Large intestine (tissue), 3 donors: ENCODE data around the gene NIM1K. TPM values are rescaled to one million over a fixed set of nuclear protein-coding genes. Genes with fewer than 3 reads are reported as not detected.
"Not testable (repeated sequence)": the region's sequence is repeated elsewhere in the genome, so short reads cannot be mapped to it uniquely, and the experiment has no call there.

Source experiments
- DNase-seq, 2 donors: peaks; one replicate each; pipeline versions ENCODE4 v3.0.0 to v3.0.0-alpha.2; 2013
- H3K27ac ChIP-seq: one replicate; pipeline ENCODE4 v1.5.1; 2013; ENCODE audit warnings: low read length
- H3K27me3 ChIP-seq: 2 replicates; pipeline ENCODE4 v1.6.1; 2013; ENCODE audit warnings: low read length; ENCODE audit not compliant: control insufficient read depth, insufficient read depth
- H3K36me3 ChIP-seq: 2 replicates; pipeline ENCODE4 v1.6.1; 2013; ENCODE audit warnings: low read length; ENCODE audit not compliant: control insufficient read depth, insufficient read depth
- H3K4me1 ChIP-seq: one replicate; pipeline ENCODE4 v1.6.1; 2013; ENCODE audit warnings: low read length; ENCODE audit not compliant: control insufficient read depth, insufficient read depth
- H3K4me3 ChIP-seq: one replicate; pipeline ENCODE4 v1.5.1; 2013; ENCODE audit warnings: low read length
- H3K9me3 ChIP-seq: one replicate; pipeline ENCODE4 v1.6.1; 2013; ENCODE audit warnings: mild to moderate bottlenecking, low read depth, low read length, moderate library complexity; ENCODE audit not compliant: control insufficient read depth
- WGBS: methylation state at CpG from one replicate; pipeline ENCODE4 v1.1.5; 2013; ENCODE audit warnings: low lambda C conversion rate; ENCODE audit not compliant: insufficient coverage; 5-methylcytosine and 5-hydroxymethylcytosine counted together
- polyA plus RNA-seq: library from polyadenylated mRNA; unstranded; fragments of 120-200 nt; gene quantifications from one replicate; pipeline ENCODE4 v1.2.1, GENCODE V29; 2013

Gene NIM1K
- polyA plus RNA-seq, 1 donor = 0.21 TPM

DNA sequence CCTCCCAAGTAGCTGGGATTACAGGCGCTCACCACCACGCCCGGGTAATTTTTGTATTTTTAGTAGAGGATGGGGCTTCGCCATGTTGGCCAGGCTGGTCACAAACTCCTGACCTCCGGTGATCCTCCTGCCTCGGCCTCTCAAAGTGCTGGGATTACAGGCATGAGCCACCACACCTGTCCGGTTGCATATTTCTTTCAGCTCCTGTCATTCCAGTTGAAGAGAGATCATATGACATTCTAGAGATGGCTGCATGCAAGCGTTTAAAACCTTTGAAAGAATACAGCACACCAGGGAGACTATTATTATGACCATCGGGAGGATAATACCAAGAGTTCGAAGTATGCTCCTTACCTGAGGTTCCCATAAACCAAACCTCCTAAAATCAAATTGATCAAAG lies 9.6 kb upstream of the NIM1K start:
- no peak for DNase-seq
- no peaks in the 10 kb centered on the region for H3K27me3 ChIP-seq
- WGBS = 100% methylated on average over 1 of the region's 10 CpGs
- H3K27ac ChIP-seq = no peak overlapping the region
- no peak overlapping the region for H3K4me3 ChIP-seq
- H3K9me3 ChIP-seq = no peaks in the 10 kb centered on the region
- peaks cover 4% of the 10 kb centered on the region for H3K36me3 ChIP-seq
- H3K4me1 ChIP-seq = no peaks in the 10 kb centered on the region

DNA sequence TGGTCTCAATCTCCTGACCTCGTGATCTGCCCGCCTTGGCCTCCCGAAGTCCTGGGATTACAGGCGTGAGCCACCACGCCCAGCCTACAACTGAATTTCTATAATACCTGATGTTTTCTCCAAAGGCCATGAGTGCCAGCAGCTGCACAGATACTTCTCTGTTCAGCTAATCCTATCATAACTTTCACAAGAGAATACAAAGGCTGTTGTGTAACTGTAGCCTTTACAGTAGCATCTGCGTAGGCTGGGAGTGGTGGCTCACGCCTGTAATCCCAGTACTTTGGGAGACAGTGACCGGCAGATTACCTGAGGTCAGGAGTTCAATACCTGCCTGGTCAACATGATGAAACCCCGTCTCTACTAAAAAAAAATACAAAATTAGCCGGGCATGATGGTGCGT lies 8.9 kb upstream of the NIM1K start:
- H3K27ac ChIP-seq, DNase-seq, H3K4me1 ChIP-seq, H3K9me3 ChIP-seq, H3K4me3 ChIP-seq, H3K36me3 ChIP-seq, H3K27me3 ChIP-seq: not testable (repeated sequence)
- WGBS = 100% methylated on average over 1 of the region's 11 CpGs

DNA sequence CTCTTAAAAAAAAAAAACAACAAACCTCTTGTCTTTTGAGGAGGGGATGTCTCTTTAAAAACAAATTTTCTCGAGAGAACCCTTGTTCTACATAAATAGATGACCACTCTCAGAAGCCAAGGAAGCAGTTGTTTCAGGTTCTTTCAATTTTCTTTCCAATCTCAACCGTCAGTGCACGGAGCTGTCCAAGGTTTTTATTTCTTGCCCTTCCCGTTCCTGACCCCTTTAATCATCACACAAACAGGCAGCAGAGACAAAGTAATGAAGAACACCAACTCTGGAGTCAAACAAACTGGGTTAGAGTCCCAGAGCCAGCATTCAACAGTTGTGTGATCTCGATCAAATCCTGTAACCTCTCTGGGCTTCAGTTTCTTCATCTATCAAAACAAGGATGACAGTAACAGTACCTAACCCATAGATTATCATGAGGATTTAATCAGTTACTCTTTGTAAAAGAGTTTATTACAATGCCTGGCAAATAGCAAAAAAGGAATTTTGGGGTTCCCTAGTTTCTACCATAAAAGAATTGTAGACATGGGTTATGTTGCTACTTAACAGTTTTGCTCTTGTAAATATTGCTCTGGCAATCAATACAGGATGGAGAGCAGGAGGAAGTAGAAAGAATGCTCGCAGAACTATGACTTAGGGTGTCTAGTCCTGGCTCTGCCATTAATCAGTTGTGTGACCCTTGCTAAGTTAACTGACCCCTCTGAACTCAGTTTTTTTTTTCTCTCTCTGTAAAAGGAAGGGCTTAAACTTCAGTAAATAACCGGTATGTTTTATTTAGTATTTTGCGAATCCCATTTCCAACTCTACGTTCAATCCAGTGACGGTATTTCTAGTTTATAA lies 1.0 kb upstream of the NIM1K start:
- H3K4me3 ChIP-seq = no peak overlapping the region
- no peak overlapping the region for H3K27ac ChIP-seq
- H3K27me3 ChIP-seq = peaks cover 40% of the 10 kb centered on the region
- H3K9me3 ChIP-seq = peaks cover 9% of the 10 kb centered on the region
- no peak for DNase-seq
- H3K4me1 ChIP-seq = peaks cover 13% of the 10 kb centered on the region
- no peaks in the 10 kb centered on the region for H3K36me3 ChIP-seq
- 0% methylated on average over 3 of the region's 10 CpGs for WGBS

DNA sequence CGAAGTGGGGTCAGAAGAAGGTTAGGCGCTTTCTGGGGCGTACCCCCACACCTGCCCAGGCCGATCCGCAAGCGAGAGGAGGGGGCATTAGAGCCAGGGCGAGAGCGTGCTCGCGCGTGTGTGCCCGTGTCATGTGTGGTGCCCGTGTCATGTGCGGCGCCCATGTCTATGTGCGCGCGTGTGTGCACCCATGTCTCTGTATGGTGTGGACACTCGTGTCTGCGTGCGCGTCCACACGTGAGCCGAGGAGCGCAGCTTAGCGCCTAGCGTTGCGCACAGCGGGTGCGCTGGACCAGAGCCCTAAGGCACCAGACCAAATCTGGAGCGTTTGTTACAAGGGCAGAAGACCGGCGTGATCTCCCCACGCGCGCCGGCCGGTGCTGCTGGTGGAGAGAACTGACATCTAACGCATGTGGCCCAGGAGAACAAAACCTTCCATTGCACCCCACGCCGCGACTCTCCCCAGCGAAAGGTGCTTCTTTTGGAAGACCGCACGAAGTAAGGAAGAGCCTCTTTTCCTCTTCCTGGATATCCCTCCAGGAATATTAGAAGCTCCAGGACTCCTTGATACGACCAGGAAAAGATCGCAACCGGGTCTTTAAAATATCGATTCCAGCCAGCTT lies 644 bp downstream of the NIM1K start:
- peak in 1 of 2 donors; percentile 22 for DNase-seq

DNA sequence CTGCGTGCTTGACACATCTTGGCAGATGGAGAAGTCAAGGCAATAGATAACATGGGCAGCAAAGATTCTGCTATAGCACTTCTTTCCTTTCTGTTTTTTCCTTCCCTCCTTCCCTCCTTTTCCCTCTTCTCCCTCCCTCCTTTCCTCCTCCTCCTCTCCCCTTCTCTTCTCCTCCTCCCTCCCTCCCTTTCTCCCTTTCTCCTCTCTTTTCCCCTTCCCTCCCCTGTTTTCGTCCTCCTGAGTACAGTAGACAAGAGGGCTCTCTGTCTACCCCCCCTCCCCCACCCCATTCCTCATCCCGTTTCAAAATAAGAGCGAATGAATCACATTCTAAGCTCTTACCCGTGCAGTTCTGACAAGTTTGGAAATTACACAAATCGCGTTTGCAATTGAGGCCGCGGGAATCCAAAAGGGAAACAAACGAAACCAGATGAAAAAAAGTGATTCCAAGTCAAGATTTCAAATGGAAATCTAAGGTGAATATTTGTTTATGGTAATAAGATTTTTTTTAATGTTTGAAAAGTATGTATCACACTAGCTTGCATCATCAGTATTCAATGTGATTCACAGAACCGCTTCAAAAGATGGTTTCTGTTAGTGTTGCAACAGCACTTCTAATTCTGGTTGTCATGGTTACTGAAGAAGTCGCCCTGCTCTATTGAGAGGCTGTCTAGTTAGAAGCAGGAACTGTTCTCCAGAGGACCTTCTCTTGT lies 1.3 kb downstream of the NIM1K start:
- peaks cover 40% of the 10 kb centered on the region for H3K27me3 ChIP-seq
- 0% methylated on average over 2 of the region's 12 CpGs for WGBS
- no peak overlapping the region for H3K27ac ChIP-seq
- peaks cover 13% of the 10 kb centered on the region for H3K4me1 ChIP-seq
- peak; percentile 10 to 24 for DNase-seq
- no peaks in the 10 kb centered on the region for H3K36me3 ChIP-seq
- H3K4me3 ChIP-seq = no peak overlapping the region
- peaks cover 9% of the 10 kb centered on the region for H3K9me3 ChIP-seq

More for the DNA sequence above, 644 bp downstream of the NIM1K start:
- 7% methylated on average over 3 of the region's 49 CpGs for WGBS
- H3K27me3 ChIP-seq = peaks cover 40% of the 10 kb centered on the region
- no peaks in the 10 kb centered on the region for H3K36me3 ChIP-seq
- no peak overlapping the region for H3K27ac ChIP-seq
- H3K9me3 ChIP-seq = peaks cover 9% of the 10 kb centered on the region
- H3K4me3 ChIP-seq = peak overlapping the region; percentile 43
- H3K4me1 ChIP-seq = peaks cover 13% of the 10 kb centered on the region

DNA sequence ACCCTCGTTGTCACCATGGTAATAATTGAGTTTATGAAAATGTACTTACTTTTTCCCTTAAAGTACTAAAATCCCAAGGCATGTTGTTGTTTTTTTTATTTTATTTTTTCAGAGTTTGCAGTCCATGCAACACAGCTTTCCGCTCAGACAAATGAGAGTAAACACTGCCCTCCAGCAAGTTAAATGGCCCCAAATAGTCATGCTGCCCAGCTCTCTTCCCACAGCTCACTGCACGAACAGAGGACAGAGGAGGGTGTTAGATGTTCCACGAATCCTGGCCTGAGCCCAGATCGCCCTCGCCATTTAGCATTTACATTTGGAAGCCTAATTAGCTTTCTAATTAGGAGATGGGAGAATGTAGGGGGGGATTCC lies 1.9 kb downstream of the NIM1K start:
- WGBS = no CpG with 5 or more reads among the region's 6 CpGs
- Histone ChIP-seq H3K4me3 (no peak overlapping the region), H3K36me3 (no peaks in the 10 kb centered on the region), H3K9me3 (peaks cover 9% of the 10 kb centered on the region), H3K27me3 (peaks cover 40% of the 10 kb centered on the region), H3K27ac (no peak overlapping the region), H3K4me1 (peaks cover 13% of the 10 kb centered on the region)
- DNase-seq = no peak

DNA sequence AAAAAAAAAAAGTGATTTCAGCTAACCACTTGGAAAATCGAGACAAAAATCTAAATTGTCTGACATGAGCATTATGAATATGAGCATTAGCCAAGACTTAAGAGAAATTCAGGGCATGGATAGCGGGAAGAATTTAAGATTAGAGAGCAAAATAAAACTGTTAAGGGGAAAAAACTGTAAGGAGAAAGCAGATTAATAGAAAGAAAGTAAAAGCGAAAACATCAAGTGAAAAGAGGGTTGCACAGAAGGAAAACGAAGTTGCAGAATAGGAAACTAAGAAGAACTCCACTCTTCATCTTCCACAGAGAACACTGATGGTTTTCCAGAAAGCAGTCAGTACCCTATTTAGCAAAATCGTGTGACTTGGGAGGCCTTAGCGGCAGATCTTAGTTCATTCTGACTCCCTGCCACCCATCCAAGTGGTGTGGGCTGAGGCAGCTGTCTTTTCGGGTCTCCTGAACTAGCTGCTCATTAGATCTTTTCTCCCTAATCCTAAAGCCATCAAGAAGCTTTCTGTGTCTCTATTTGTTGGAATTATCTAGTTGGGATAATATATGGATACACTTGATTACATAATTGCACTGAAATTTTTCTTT lies 3.7 kb downstream of the NIM1K start:
- Histone ChIP-seq H3K27ac (no peak overlapping the region), H3K36me3 (no peaks in the 10 kb centered on the region), H3K27me3 (peaks cover 40% of the 10 kb centered on the region), H3K9me3 (peaks cover 9% of the 10 kb centered on the region), H3K4me1 (peaks cover 13% of the 10 kb centered on the region), H3K4me3 (no peak overlapping the region)
- DNase-seq = no peak
- 93% methylated on average over 3 of the region's 7 CpGs for WGBS

DNA sequence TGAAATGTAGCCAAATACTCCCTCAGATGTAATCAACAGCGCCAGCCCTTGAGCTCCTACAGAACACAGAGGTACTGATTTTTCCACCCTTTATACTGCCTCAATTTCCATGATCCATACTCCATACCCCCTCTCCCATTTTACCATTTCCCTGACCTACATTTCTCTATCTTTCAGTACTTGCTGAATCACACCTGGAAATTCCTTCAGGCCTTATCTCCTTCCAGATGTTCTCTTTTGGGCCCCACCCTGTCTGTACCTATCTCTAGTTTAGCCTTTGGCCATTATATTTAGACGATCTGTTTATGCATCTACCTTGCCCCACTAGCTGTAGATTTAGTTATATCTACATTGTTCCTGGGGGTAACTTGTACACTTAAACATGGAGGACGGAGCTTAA lies 5.5 kb downstream of the NIM1K start:
- Histone ChIP-seq H3K4me3 (no peak overlapping the region), H3K27me3 (peaks cover 29% of the 10 kb centered on the region), H3K36me3 (no peaks in the 10 kb centered on the region), H3K27ac (no peak overlapping the region), H3K9me3 (peaks cover under 1% of the 10 kb centered on the region), H3K4me1 (peaks cover 8% of the 10 kb centered on the region)
- 38% methylated on average over 2 of the region's 3 CpGs for WGBS
- DNase-seq = no peak

DNA sequence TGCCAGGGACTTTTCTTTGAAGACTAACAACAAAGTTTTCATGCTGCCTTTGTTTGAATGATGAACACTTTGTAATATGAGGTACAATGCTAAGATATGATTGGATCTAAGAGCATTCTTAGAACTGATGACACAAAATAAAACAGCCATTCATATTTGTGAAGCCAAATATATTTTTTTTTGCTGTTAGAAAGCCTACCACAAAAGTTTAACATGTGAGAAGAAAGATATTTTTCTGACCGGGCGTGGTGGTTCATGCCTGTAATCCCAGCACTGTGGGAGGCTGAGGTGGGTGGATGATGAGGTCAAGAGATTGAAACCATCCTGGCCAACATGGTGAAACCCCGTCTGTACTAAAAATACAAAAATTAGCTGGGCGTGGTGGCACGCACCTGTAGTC lies 9.4 kb downstream of the NIM1K start:
- H3K36me3 ChIP-seq, H3K9me3 ChIP-seq, H3K4me1 ChIP-seq, H3K27me3 ChIP-seq, H3K27ac ChIP-seq, H3K4me3 ChIP-seq, DNase-seq: not testable (repeated sequence)
- no CpG with 5 or more reads among the region's 5 CpGs for WGBS

DNA sequence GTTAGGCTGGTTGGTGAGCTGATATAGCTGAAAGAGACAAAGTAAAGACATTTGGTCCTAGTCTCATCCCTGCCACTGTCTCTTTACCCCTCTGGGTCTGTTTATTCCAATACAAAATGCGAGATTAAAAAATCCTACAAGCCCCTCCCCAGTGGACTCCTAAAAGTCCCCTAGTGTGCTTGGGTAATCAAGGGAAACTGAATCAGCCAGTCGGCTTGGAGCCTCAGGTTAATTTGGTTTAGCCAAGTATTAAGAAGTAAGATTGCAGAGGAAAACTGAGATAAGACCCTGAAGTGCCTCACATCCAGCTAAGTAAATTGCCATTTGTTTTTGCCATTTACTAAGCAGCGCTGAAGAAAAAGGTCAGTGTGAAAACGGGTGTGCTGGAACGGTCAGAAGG lies 10.4 kb downstream of the NIM1K start:
- no peak for DNase-seq
- no peak overlapping the region for H3K27ac ChIP-seq
- no peaks in the 10 kb centered on the region for H3K36me3 ChIP-seq
- H3K4me3 ChIP-seq = no peak overlapping the region
- no CpG with 5 or more reads among the region's 5 CpGs for WGBS
- H3K4me1 ChIP-seq = no peaks in the 10 kb centered on the region
- peaks cover 6% of the 10 kb centered on the region for H3K27me3 ChIP-seq
- no peaks in the 10 kb centered on the region for H3K9me3 ChIP-seq
